ENCODE measurements around the gene HSPA8. TPM values are rescaled to one million over a fixed set of nuclear protein-coding genes. Genes with fewer than 3 reads are reported as not detected.

Gene HSPA8
- total and polyA plus RNA-seq, 2 of the 8 experiments (the other 6 are each of a cell fraction or from before 2014, with no cell fraction given), result 1,491 to 2,155 TPM

DNA sequence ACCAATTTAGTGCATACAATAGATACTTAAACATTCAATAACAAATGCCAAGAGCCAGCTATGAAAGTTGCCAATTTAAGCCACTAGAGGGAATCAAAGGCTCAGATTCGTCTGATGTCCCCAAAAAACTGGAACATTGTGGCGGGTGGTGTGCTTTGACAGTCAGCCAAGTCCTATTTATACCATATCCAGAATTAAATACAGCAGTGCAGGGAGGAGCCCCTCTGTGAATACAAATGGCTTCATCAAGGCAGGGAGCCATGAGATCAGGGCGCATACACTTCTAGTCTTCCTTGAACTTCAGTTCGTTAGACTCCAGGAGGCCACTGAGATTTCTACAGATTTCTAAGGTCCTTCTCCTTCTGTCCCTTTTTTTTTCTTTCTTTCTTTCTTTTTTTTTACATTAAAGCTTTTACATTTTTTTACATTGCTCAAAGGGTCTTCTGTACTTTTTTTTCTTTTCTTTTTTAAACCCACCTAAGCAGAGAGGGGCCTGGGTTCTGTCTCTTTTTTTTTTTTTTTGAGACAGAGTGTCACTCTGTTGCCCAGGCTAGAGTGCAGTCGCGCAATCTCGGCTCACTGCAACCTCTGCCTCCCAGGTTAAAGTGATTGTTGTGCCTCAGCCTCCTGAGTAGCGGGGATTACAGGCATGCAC is 41.5 kb upstream of the HSPA8 start:
- FAIRE-seq (peak; percentile 84), DNase-seq (ENCODE audit: low read depth in 1 of 2, low spot score in 2 of 2) (no peak)
- H2AFZ ChIP-seq (ENCODE audit: low read length), result no peak overlapping the region
- H2BK120ac ChIP-seq (replicated peaks; ENCODE audit: low read depth, low read length), result no peak overlapping the region
- H3K18ac ChIP-seq (ENCODE audit: extremely low read depth, low read length), result no peak overlapping the region
- CTCF ChIA-PET (ENCODE audit: partially characterized antibody), result interaction anchor here (0.6 to 16.3 kb wide), 46 partner anchors 8 to 375 kb away, joined by 3 to 286 read pairs (median 4); no protein-coding TSS in a partner anchor
- no peaks in the 10 kb centered on the region for H3K79me1 ChIP-seq (ENCODE audit: low read depth, low read length)
- no peak overlapping the region for H3K4me2 ChIP-seq (ENCODE audit: insufficient read depth in 1 of 2, low read depth in 2 of 2, low read length in 2 of 2)
- H3K4me3 ChIP-seq (ENCODE audit: extremely low read depth in 1 of 4, insufficient read depth in 2 of 4, low read depth in 3 of 4, low read length in 4 of 4), result no peak overlapping the region
- H3K23me2 ChIP-seq (ENCODE audit: low read depth, low read length), result peaks cover 3% of the 10 kb centered on the region; the same call in 1 of the 2 replicates
- no peak overlapping the region for H3K9ac ChIP-seq (replicated peaks in 1 of 4; ENCODE audit: extremely low read depth in 1 of 4, low read depth in 3 of 4, low read length in 3 of 4)
- no peak for TF ChIP-seq POLR2AphosphoS5 (IDR thresholded peaks at IDR 0.05; ENCODE audit: low read depth, low read length)
- TF ChIP-seq, protein P1, sequence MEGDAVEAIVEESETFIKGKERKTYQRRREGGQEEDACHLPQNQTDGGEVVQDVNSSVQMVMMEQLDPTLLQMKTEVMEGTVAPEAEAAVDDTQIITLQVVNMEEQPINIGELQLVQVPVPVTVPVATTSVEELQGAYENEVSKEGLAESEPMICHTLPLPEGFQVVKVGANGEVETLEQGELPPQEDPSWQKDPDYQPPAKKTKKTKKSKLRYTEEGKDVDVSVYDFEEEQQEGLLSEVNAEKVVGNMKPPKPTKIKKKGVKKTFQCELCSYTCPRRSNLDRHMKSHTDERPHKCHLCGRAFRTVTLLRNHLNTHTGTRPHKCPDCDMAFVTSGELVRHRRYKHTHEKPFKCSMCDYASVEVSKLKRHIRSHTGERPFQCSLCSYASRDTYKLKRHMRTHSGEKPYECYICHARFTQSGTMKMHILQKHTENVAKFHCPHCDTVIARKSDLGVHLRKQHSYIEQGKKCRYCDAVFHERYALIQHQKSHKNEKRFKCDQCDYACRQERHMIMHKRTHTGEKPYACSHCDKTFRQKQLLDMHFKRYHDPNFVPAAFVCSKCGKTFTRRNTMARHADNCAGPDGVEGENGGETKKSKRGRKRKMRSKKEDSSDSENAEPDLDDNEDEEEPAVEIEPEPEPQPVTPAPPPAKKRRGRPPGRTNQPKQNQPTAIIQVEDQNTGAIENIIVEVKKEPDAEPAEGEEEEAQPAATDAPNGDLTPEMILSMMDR (IDR thresholded peaks at IDR 0.05; ENCODE audit: control extremely low read depth in 1 of 3, insufficient read depth in 1 of 3, low read depth in 1 of 3, low read length in 3 of 3), result peak in 2 of 3 experiments; percentile 59 to 71; a peak in 3 of 4 replicates
- no peak for TF ChIP-seq CBX8 (IDR thresholded peaks at IDR 0.05; ENCODE audit: borderline replicate concordance, low read depth, low read length)
- no peak for TF ChIP-seq TCF12 (IDR thresholded peaks at IDR 0.05; ENCODE audit: low read depth, low read length)
- peak; percentile 72 to 79 for TF ChIP-seq RAD21 (IDR thresholded peaks at IDR 0.05 in 1 of 2, conservative IDR thresholded peaks at IDR 0.05 in 1 of 2; ENCODE audit: low read depth in 2 of 2, low read length in 2 of 2)
- TF ChIP-seq TAF1 (IDR thresholded peaks at IDR 0.05; ENCODE audit: low read depth, low read length), result no peak
- no peaks in the 10 kb centered on the region for H3K36me3 ChIP-seq (ENCODE audit: control insufficient read depth in 2 of 4, insufficient read depth in 4 of 4, low read length in 3 of 4)
- no peak overlapping the region for H4K8ac ChIP-seq (ENCODE audit: extremely low read depth, insufficient read depth, low read length)
- H2BK15ac ChIP-seq (ENCODE audit: low read length), result no peak overlapping the region
- H2BK5ac ChIP-seq (ENCODE audit: low read depth, low read length), result no peak overlapping the region
- no peak overlapping the region for H2BK20ac ChIP-seq (ENCODE audit: low read length)
- H3K9me3 ChIP-seq (ENCODE audit: insufficient read depth in 2 of 2, low read depth in 1 of 2, low read length in 1 of 2), result no peaks in the 10 kb centered on the region
- H3K23ac ChIP-seq (ENCODE audit: insufficient read length), result no peak overlapping the region
- no peak overlapping the region for H2BK12ac ChIP-seq (ENCODE audit: low read depth, low read length)
- no peak overlapping the region for H3K14ac ChIP-seq (ENCODE audit: insufficient read length)
- no peak overlapping the region for H4K5ac ChIP-seq (ENCODE audit: insufficient read length, low read depth, low read length)
- no peak overlapping the region for H2AK5ac ChIP-seq (ENCODE audit: low read depth, low read length)
- no peak overlapping the region for H3K56ac ChIP-seq (replicated peaks; ENCODE audit: insufficient read length, low read depth, low read length)
- H4K91ac ChIP-seq (replicated peaks; ENCODE audit: insufficient read length, low read length), result no peak overlapping the region
- no peaks in the 10 kb centered on the region for H3K27me3 ChIP-seq (replicated peaks in 1 of 4; ENCODE audit: control insufficient read depth in 3 of 4, extremely low read depth in 1 of 4, insufficient read depth in 3 of 4, low read length in 3 of 4)
- WGBS, 2 experiments (ENCODE audit: extremely low coverage in 1 of 2, insufficient coverage in 1 of 2, insufficient read length in 1 of 2, insufficient replicate concordance in 2 of 2, low coverage in 1 of 2, low lambda C conversion rate in 2 of 2, missing lambda C conversion rate in 1 of 2), result 83% methylated on average over 8 of the region's 8 CpGs; no CpG with 5 or more reads in 1 of the 2 experiments
- no peak overlapping the region for H3K4ac ChIP-seq (replicated peaks; ENCODE audit: insufficient read length, low read depth, low read length)
- no peaks in the 10 kb centered on the region for H4K20me1 ChIP-seq (replicated peaks in 1 of 2; ENCODE audit: control insufficient read depth in 1 of 2, insufficient read depth in 2 of 2, low read length in 2 of 2)
- POLR2A ChIA-PET (ENCODE audit: partially characterized antibody), result interaction anchor here (1.3 to 1.5 kb wide), 3 partner anchors 13 to 45 kb away, joined by 3 to 5 read pairs (median 3); partner anchors contain the start of gene HSPA8
- no peaks in the 10 kb centered on the region for H3K79me2 ChIP-seq (ENCODE audit: control insufficient read depth in 1 of 2, insufficient read depth in 2 of 2, low read length in 2 of 2)
- no peak overlapping the region for H3K27ac ChIP-seq (ENCODE audit: low read depth, low read length)
- peaks cover 0 to 5% (median 1%) of the 10 kb centered on the region in 4 experiments; a peak in 5 of 7 replicates for H3K4me1 ChIP-seq (replicated peaks in 1 of 4; ENCODE audit: control insufficient read depth in 3 of 4, insufficient read depth in 4 of 4, low read length in 3 of 4)
